HEK293 (cell line): ENCODE measurements around the gene DLG2.

Experiments
- CTCF ChIA-PET: fragments of 350-600 bp; formaldehyde crosslinking; extraction: SDS; loops from one replicate; lab custom pipeline; 2021; ENCODE audit warnings: antibody characterized with exemption; lab: Yijun Ruan, JAX
- POLR2A ChIA-PET: fragments of 300-600 bp; formaldehyde crosslinking; extraction: SDS; loops from one replicate; lab custom pipeline; 2020; ENCODE audit warnings: antibody characterized with exemption, inconsistent platforms; lab: Yijun Ruan, JAX
- H3K27ac ChIP-seq: fragments of 200-500 bp; sonication (Bioruptor generic); 2 replicates; pipeline ENCODE4 v1.5.1; 2014; ENCODE audit warnings: low read depth, low read length, control low read depth, inconsistent platforms; ENCODE audit errors: extremely low read depth
- H3K36me3 ChIP-seq, 2 experiments: fragments of 200-500 bp in 1 of 2; sonication (Bioruptor generic) in 1 of 2; 1 replicate in 1 of 2; 2 replicates in 1 of 2; pipeline ENCODE4 v1.5.1; 2014 to 2017; ENCODE audit warnings: inconsistent platforms in 2 of 2, low read length in 2 of 2; ENCODE audit not compliant: control insufficient read depth in 2 of 2, insufficient read depth in 1 of 2
- H3K4me1 ChIP-seq: fragments of 200-500 bp; sonication (Bioruptor generic); 2 replicates; pipeline ENCODE4 v1.5.1; 2014; ENCODE audit warnings: mild to moderate bottlenecking, low read length, inconsistent platforms; ENCODE audit not compliant: control insufficient read depth, insufficient read depth
- H3K4me3 ChIP-seq: 2 replicates; pipeline ENCODE4 v1.5.1; 2011; ENCODE audit warnings: low read depth, mild to moderate bottlenecking, control low read depth, low read length, moderate library complexity
- H3K9me3 ChIP-seq: fragments of 200-500 bp; sonication (Bioruptor generic); 2 replicates; pipeline ENCODE4 v1.5.1; 2014; ENCODE audit warnings: low read depth, low read length, inconsistent platforms; ENCODE audit not compliant: control insufficient read depth, insufficient read depth
- ATF2 ChIP-seq: fragments of 450-650 bp; formaldehyde crosslinking; IDR thresholded peaks from 2 replicates; pipeline ENCODE4 v1.5.1; 2016; ENCODE audit warnings: missing biosample characterization, missing genetic modification characterization, low read depth
- GLI4 ChIP-seq: fragments of 450-650 bp; formaldehyde crosslinking; IDR thresholded peaks from 2 replicates; pipeline ENCODE4 v1.5.1; 2016; ENCODE audit warnings: missing biosample characterization, missing genetic modification characterization
- INSM2 ChIP-seq: fragments of 450-650 bp; formaldehyde crosslinking; IDR thresholded peaks from 2 replicates; pipeline ENCODE4 v1.5.1; 2016; ENCODE audit warnings: missing biosample characterization, missing genetic modification characterization
- ZNF148 ChIP-seq: fragments of 450-650 bp; formaldehyde crosslinking; IDR thresholded peaks from 2 replicates; pipeline ENCODE4 v1.5.0; 2017; ENCODE audit warnings: missing biosample characterization, missing genetic modification characterization, borderline replicate concordance
- ZNF248 ChIP-seq: fragments of 450-650 bp; formaldehyde crosslinking; IDR thresholded peaks from 2 replicates; pipeline ENCODE4 v1.5.1; 2017; ENCODE audit warnings: missing biosample characterization, missing genetic modification characterization
- ZNF280C ChIP-seq: fragments of 450-650 bp; formaldehyde crosslinking; IDR thresholded peaks from 2 replicates; pipeline ENCODE4 v1.5.1; 2016; ENCODE audit warnings: missing biosample characterization, missing genetic modification characterization
- ZNF518A ChIP-seq: fragments of 450-650 bp; formaldehyde crosslinking; conservative IDR thresholded peaks from 2 replicates; pipeline ENCODE4 v1.5.1; 2016; ENCODE audit warnings: low read depth, missing biosample characterization, missing genetic modification characterization
- ZNF555 ChIP-seq: fragments of 450-650 bp; formaldehyde crosslinking; conservative IDR thresholded peaks from 2 replicates; pipeline ENCODE4 v1.5.1; 2017; ENCODE audit warnings: missing biosample characterization, mild to moderate bottlenecking, missing genetic modification characterization, inconsistent platforms
- ZNF658 ChIP-seq: fragments of 450-650 bp; formaldehyde crosslinking; IDR thresholded peaks from 2 replicates; pipeline ENCODE4; 2016; ENCODE audit warnings: missing biosample characterization, missing genetic modification characterization
- ZNF843 ChIP-seq: fragments of 450-650 bp; formaldehyde crosslinking; IDR thresholded peaks from 2 replicates; pipeline ENCODE4 v1.5.1; 2016; ENCODE audit warnings: missing biosample characterization, missing genetic modification characterization
- ZSCAN23 ChIP-seq: fragments of 450-650 bp; formaldehyde crosslinking; IDR thresholded peaks from 2 replicates; pipeline ENCODE4 v1.5.1; 2016; ENCODE audit warnings: missing biosample characterization, missing genetic modification characterization
- ZSCAN4 ChIP-seq: fragments of 450-650 bp; formaldehyde crosslinking; IDR thresholded peaks from 2 replicates; pipeline ENCODE4 v1.5.1; 2017; ENCODE audit warnings: missing biosample characterization, missing genetic modification characterization

The DLG2 gene

GRCh38 chr11:84648471-84648870 lies 978.7 kb downstream of the DLG2 start (continued):
- TF ChIP-seq ZNF280C (tag by site-specific recombination) (no peak), INSM2 (tag by site-specific recombination) (no peak)
- TF ChIP-seq, all 188 proteins: peak for 0

GRCh38 chr11:84645988-84646694 lies 981.0 kb downstream of the DLG2 start:
- ChIA-PET POLR2A (no interaction called here), CTCF (no interaction called here)
- no peak for TF ChIP-seq ZNF148 (tag by site-specific recombination)
- Histone ChIP-seq H3K4me1 (no peaks in the 10 kb centered on the region), H3K9me3 (no peaks in the 10 kb centered on the region), H3K4me3 (no peak overlapping the region), H3K27ac (no peak overlapping the region), H3K36me3 (no peaks in the 10 kb centered on the region)

- H3K27ac ChIP-seq = no peak overlapping the region
- H3K9me3 ChIP-seq = no peaks in the 10 kb centered on the region
- no peak overlapping the region for H3K4me3 ChIP-seq
- no peaks in the 10 kb centered on the region for H3K36me3 ChIP-seq
- no peaks in the 10 kb centered on the region for H3K4me1 ChIP-seq
- ChIA-PET POLR2A (no interaction called here), CTCF (interaction anchor here (0.6 to 1.2 kb wide), 3 partner anchors 13 to 130 kb away, joined by 3 to 4 read pairs (median 3); no protein-coding TSS in a partner anchor)
- TF ChIP-seq ZSCAN23 (tag by site-specific recombination) (no peak), ZSCAN4 (tag by site-specific recombination) (no peak), ZNF280C (tag by site-specific recombination) (no peak), ZNF248 (tag by site-specific recombination) (no peak), ATF2 (tag by site-specific recombination) (no peak), GLI4 (tag by site-specific recombination) (no peak), ZNF518A (tag by site-specific recombination) (no peak), ZNF658 (tag by site-specific recombination) (no peak), ZNF843 (tag by site-specific recombination) (no peak), ZNF555 (tag by site-specific recombination) (no peak)
These were observed 984.6 kb downstream of the DLG2 start for GRCh38 chr11:84642500-84642899.
